ENCODE data around the gene NELFB. TPM values are rescaled to one million over a fixed set of nuclear protein-coding genes. Genes with fewer than 3 reads are reported as not detected.

NELFB gene
- total RNA-seq, 2 donors from 2014 or later: 37.2 to 40.6 TPM

GRCh38 chr9:137295238-137295811 lies 40.2 kb downstream of the NELFB start:
- Histone ChIP-seq H3K36me3 (no peaks in the 10 kb centered on the region), H3K9me3 (no peaks in the 10 kb centered on the region), H3K4me3 (peak overlapping the region; percentile 63), H3K4me1 (ENCODE audit: control insufficient read depth in 1 of 2, low read depth in 2 of 2) (peaks cover 6 to 8% of the 10 kb centered on the region in 2 donors), H3K27ac (no peak overlapping the region), H3K27me3 (replicated peaks; ENCODE audit: insufficient read depth) (peaks cover 12% of the 10 kb centered on the region)
- TF ChIP-seq CTCF (IDR thresholded peaks at IDR 0.05): no peak
- DNase-seq (ENCODE audit: low spot score): no peak
- ATAC-seq (ENCODE audit: insufficient number of reproducible peaks, low FRiP score, low read depth): no peak

GRCh38 chr9:137295849-137296669 lies 40.9 kb downstream of the NELFB start:
- Histone ChIP-seq H3K27me3 (replicated peaks; ENCODE audit: insufficient read depth) (peaks cover 12% of the 10 kb centered on the region), H3K36me3 (no peaks in the 10 kb centered on the region), H3K9me3 (no peaks in the 10 kb centered on the region), H3K4me3 (peak overlapping the region; percentile 63), H3K4me1 (ENCODE audit: control insufficient read depth in 1 of 2, low read depth in 2 of 2) (peaks cover 14 to 15% of the 10 kb centered on the region in 2 donors), H3K27ac (peak overlapping the region in 1 of 2 donors; percentile 34)
- DNase-seq (ENCODE audit: low spot score) (no peak), ATAC-seq (ENCODE audit: insufficient number of reproducible peaks, low FRiP score, low read depth) (no peak)
- TF ChIP-seq CTCF (IDR thresholded peaks at IDR 0.05): no peak

- peak overlapping the region in 1 of 2 donors; percentile 34 for H3K27ac ChIP-seq
- H3K4me3 ChIP-seq: no peak overlapping the region
- H3K9me3 ChIP-seq: no peaks in the 10 kb centered on the region
- H3K36me3 ChIP-seq: no peaks in the 10 kb centered on the region
- DNase-seq (ENCODE audit: low spot score) (no peak), ATAC-seq (ENCODE audit: insufficient number of reproducible peaks, low FRiP score, low read depth) (no peak)
- H3K27me3 ChIP-seq (replicated peaks; ENCODE audit: insufficient read depth): peaks cover 12% of the 10 kb centered on the region
- peaks cover 17 to 20% of the 10 kb centered on the region in 2 donors for H3K4me1 ChIP-seq (ENCODE audit: control insufficient read depth in 1 of 2, low read depth in 2 of 2)
- no peak for TF ChIP-seq CTCF (IDR thresholded peaks at IDR 0.05)
Measured at GRCh38 chr9:137296670-137297664, 41.8 kb downstream of the NELFB start.

- Histone ChIP-seq H3K9me3 (no peaks in the 10 kb centered on the region), H3K4me3 (no peak overlapping the region), H3K27me3 (replicated peaks; ENCODE audit: insufficient read depth) (peaks cover 12% of the 10 kb centered on the region), H3K4me1 (ENCODE audit: control insufficient read depth in 1 of 2, low read depth in 2 of 2) (peaks cover 17 to 26% of the 10 kb centered on the region in 2 donors), H3K27ac (no peak overlapping the region), H3K36me3 (no peaks in the 10 kb centered on the region)
- ATAC-seq (ENCODE audit: insufficient number of reproducible peaks, low FRiP score, low read depth) (no peak), DNase-seq (ENCODE audit: low spot score) (no peak)
- TF ChIP-seq CTCF (IDR thresholded peaks at IDR 0.05): no peak
Measured at GRCh38 chr9:137297966-137298365, 42.8 kb downstream of the NELFB start.
